Mesenchymal stem cell (in vitro differentiated cells and primary cell): ENCODE results near the gene ARHGEF4.

Experiments
- DNase-seq: peaks from one replicate; pipeline ENCODE4 v3.0.0-alpha.2; 2013
- H2AFZ ChIP-seq: one replicate; pipeline ENCODE4 v1.6.1; 2013; ENCODE audit warnings: low read depth, mild to moderate bottlenecking, control low read depth, inconsistent platforms, low read length, moderate library complexity
- H2AK5ac ChIP-seq: 2 replicates; pipeline ENCODE4 v1.6.1; 2013; ENCODE audit warnings: low read length, moderate library complexity, mild to moderate bottlenecking, inconsistent platforms; ENCODE audit not compliant: severe bottlenecking
- H2BK120ac ChIP-seq: one replicate; pipeline ENCODE4 v1.6.1; 2013; ENCODE audit warnings: low read depth, mild to moderate bottlenecking, inconsistent platforms, low read length, moderate library complexity
- H2BK12ac ChIP-seq, 2 experiments: one replicate each; pipeline ENCODE4 v1.6.1; 2013; ENCODE audit warnings: inconsistent platforms in 2 of 2, low read length in 2 of 2, mild to moderate bottlenecking in 2 of 2, moderate library complexity in 2 of 2, control low read depth in 1 of 2
- H2BK15ac ChIP-seq: one replicate; pipeline ENCODE4 v1.6.1; 2013; ENCODE audit warnings: mild to moderate bottlenecking, low read depth, inconsistent platforms; ENCODE audit not compliant: poor library complexity, severe bottlenecking
- H2BK5ac ChIP-seq: 2 replicates; pipeline ENCODE4 v1.6.1; 2013; ENCODE audit warnings: low read depth, mild to moderate bottlenecking, low read length, control low read depth, inconsistent platforms; ENCODE audit not compliant: poor library complexity, severe bottlenecking
- H3K14ac ChIP-seq, 2 experiments: one replicate each; pipeline ENCODE4 v1.6.1; 2013; ENCODE audit warnings: inconsistent platforms in 2 of 2, low read length in 2 of 2, control low read depth in 1 of 2, mild to moderate bottlenecking in 1 of 2, moderate library complexity in 1 of 2
- H3K18ac ChIP-seq, 2 experiments: one replicate each; pipeline ENCODE4 v1.6.1; 2013; ENCODE audit warnings: inconsistent platforms in 2 of 2, low read length in 2 of 2, control low read depth in 1 of 2, low read depth in 1 of 2, mild to moderate bottlenecking in 1 of 2
- H3K23ac ChIP-seq, 2 experiments: one replicate each; pipeline ENCODE4 v1.6.1; 2013; ENCODE audit warnings: inconsistent platforms in 2 of 2, low read length in 2 of 2, mild to moderate bottlenecking in 2 of 2, moderate library complexity in 2 of 2, control low read depth in 1 of 2
- H3K27ac ChIP-seq: 2 replicates; pipeline ENCODE4 v1.5.1; 2013; ENCODE audit warnings: mild to moderate bottlenecking, moderate library complexity, low read length, control low read depth, inconsistent platforms; ENCODE audit not compliant: poor library complexity, severe bottlenecking
- H3K27me3 ChIP-seq, 2 experiments: 2 replicates each; pipeline versions ENCODE4 v1.6.1 to v1.7.0; 2013; ENCODE audit warnings: low read length in 2 of 2, mild to moderate bottlenecking in 2 of 2, moderate library complexity in 2 of 2, control low read depth in 1 of 2, inconsistent platforms in 1 of 2; ENCODE audit not compliant: control insufficient read depth in 1 of 2, insufficient read depth in 1 of 2
- H3K36me3 ChIP-seq, 2 experiments: 2 replicates each; pipeline versions ENCODE4 v1.6.1 to v1.7.0; 2013; ENCODE audit warnings: low read length in 2 of 2, control low read depth in 1 of 2, inconsistent platforms in 1 of 2, low read depth in 1 of 2, mild to moderate bottlenecking in 1 of 2; ENCODE audit not compliant: insufficient read depth in 2 of 2, control insufficient read depth in 1 of 2
- H3K4ac ChIP-seq, 2 experiments: one replicate each; pipeline ENCODE4 v1.6.1; 2013; ENCODE audit warnings: inconsistent platforms in 2 of 2, low read length in 2 of 2, mild to moderate bottlenecking in 2 of 2, moderate library complexity in 2 of 2, control low read depth in 1 of 2, low read depth in 1 of 2
- H3K4me1 ChIP-seq: 2 replicates; pipeline ENCODE4 v1.6.1; 2013; ENCODE audit warnings: low read depth, low read length, control low read depth; ENCODE audit not compliant: control insufficient read depth, insufficient read depth
- H3K4me2 ChIP-seq: 2 replicates; pipeline ENCODE4 v1.6.1; 2013; ENCODE audit warnings: low read length, mild to moderate bottlenecking, inconsistent platforms; ENCODE audit not compliant: poor library complexity, severe bottlenecking
- H3K4me3 ChIP-seq, 2 experiments: 2 replicates each; pipeline versions ENCODE4 v1.5.1 to v1.7.0; 2013; ENCODE audit warnings: low read length in 2 of 2, mild to moderate bottlenecking in 2 of 2, control low read depth in 1 of 2, low read depth in 1 of 2; ENCODE audit not compliant: insufficient read depth in 1 of 2
- H3K79me1 ChIP-seq: replicated peaks from 2 replicates; pipeline ENCODE4 v1.6.1; 2013; ENCODE audit warnings: mild to moderate bottlenecking, control low read depth, low read length, inconsistent platforms; ENCODE audit not compliant: poor library complexity, severe bottlenecking
- H3K9ac ChIP-seq: 2 replicates; pipeline ENCODE4 v1.7.0; 2013; ENCODE audit warnings: mild to moderate bottlenecking, low read length, moderate library complexity
- H3K9me3 ChIP-seq: 2 replicates; pipeline ENCODE4 v1.7.0; 2013; ENCODE audit warnings: mild to moderate bottlenecking, low read length; ENCODE audit not compliant: control insufficient read depth
- H4K8ac ChIP-seq: one replicate; pipeline ENCODE4 v1.6.1; 2013; ENCODE audit warnings: inconsistent platforms, mild to moderate bottlenecking, low read length, moderate library complexity
- H4K91ac ChIP-seq: one replicate; pipeline ENCODE4 v1.6.1; 2013; ENCODE audit warnings: mild to moderate bottlenecking, low read length, inconsistent platforms
- WGBS: methylation state at CpG from one replicate; pipeline ENCODE4 v1.1.7; 2013; ENCODE audit warnings: mixed read lengths; 5-methylcytosine and 5-hydroxymethylcytosine counted together

The ARHGEF4 gene

GRCh38 chr2:131039101-131039440 lies 202.4 kb downstream of the ARHGEF4 start:
- Histone ChIP-seq H2BK120ac (no peak overlapping the region), H3K27ac (no peak overlapping the region), H4K91ac (no peak overlapping the region), H3K18ac (no peak overlapping the region), H3K36me3 (peaks cover 5 to 26% of the 10 kb centered on the region in 2 experiments), H2AK5ac (no peak overlapping the region), H3K4me3 (no peak overlapping the region), H3K27me3 (peaks cover under 1 to 38% of the 10 kb centered on the region in 2 experiments), H3K9ac (no peak overlapping the region), H2BK15ac (no peak overlapping the region), H2BK5ac (no peak overlapping the region), H3K4me2 (no peak overlapping the region), H3K79me1 (no peaks in the 10 kb centered on the region), H3K14ac (no peak overlapping the region), H3K4ac (no peak overlapping the region), H3K4me1 (peaks cover 20% of the 10 kb centered on the region), H3K23ac (no peak overlapping the region), H2AFZ (no peak overlapping the region), H2BK12ac (no peak overlapping the region), H4K8ac (no peak overlapping the region), H3K9me3 (no peaks in the 10 kb centered on the region)
- WGBS: 92% methylated on average over 9 of the region's 9 CpGs
- DNase-seq: no peak

GRCh38 chr2:131039535-131039907 lies 202.8 kb downstream of the ARHGEF4 start:
- no peak overlapping the region for H2AK5ac ChIP-seq
- H2BK12ac ChIP-seq: no peak overlapping the region
- WGBS: 95% methylated on average over 23 of the region's 23 CpGs
- no peak overlapping the region for H2AFZ ChIP-seq
- H3K27me3 ChIP-seq: peaks cover 0 to 34% of the 10 kb centered on the region in 2 experiments
- no peak overlapping the region for H3K4me3 ChIP-seq
- no peaks in the 10 kb centered on the region for H3K79me1 ChIP-seq
- H3K4me1 ChIP-seq: peaks cover 17% of the 10 kb centered on the region
- H3K14ac ChIP-seq: no peak overlapping the region
- no peak overlapping the region for H3K27ac ChIP-seq
- H2BK15ac ChIP-seq: no peak overlapping the region
- H2BK120ac ChIP-seq: no peak overlapping the region
- no peak overlapping the region for H4K91ac ChIP-seq
- H2BK5ac ChIP-seq: no peak overlapping the region
- H3K4me2 ChIP-seq: no peak overlapping the region
- no peak for DNase-seq
- no peak overlapping the region for H3K9ac ChIP-seq
- no peak overlapping the region for H4K8ac ChIP-seq
- no peak overlapping the region for H3K23ac ChIP-seq
- H3K36me3 ChIP-seq: peaks cover 5 to 30% of the 10 kb centered on the region in 2 experiments
- H3K18ac ChIP-seq: no peak overlapping the region
- no peak overlapping the region for H3K4ac ChIP-seq
- no peaks in the 10 kb centered on the region for H3K9me3 ChIP-seq

- Histone ChIP-seq H3K36me3 (peaks cover 5 to 36% of the 10 kb centered on the region in 2 experiments), H3K27ac (no peak overlapping the region), H2AK5ac (no peak overlapping the region), H3K18ac (no peak overlapping the region), H2BK120ac (no peak overlapping the region), H3K4me1 (peaks cover 15% of the 10 kb centered on the region), H3K23ac (no peak overlapping the region), H3K9ac (no peak overlapping the region), H2BK12ac (no peak overlapping the region), H3K27me3 (peaks cover 0 to 34% of the 10 kb centered on the region in 2 experiments), H2BK5ac (no peak overlapping the region), H3K79me1 (no peaks in the 10 kb centered on the region), H2AFZ (no peak overlapping the region), H2BK15ac (no peak overlapping the region), H3K14ac (no peak overlapping the region), H4K8ac (no peak overlapping the region), H3K9me3 (no peaks in the 10 kb centered on the region), H3K4ac (no peak overlapping the region), H3K4me3 (no peak overlapping the region), H4K91ac (no peak overlapping the region), H3K4me2 (no peak overlapping the region)
- 98% methylated on average over 75 of the region's 75 CpGs for WGBS
- no peak for DNase-seq
Measured at GRCh38 chr2:131039908-131040660, 203.4 kb downstream of the ARHGEF4 start.

- Histone ChIP-seq H2BK15ac (no peak overlapping the region), H2AK5ac (no peak overlapping the region), H3K4me3 (no peak overlapping the region), H3K9me3 (no peaks in the 10 kb centered on the region), H2BK5ac (no peak overlapping the region), H3K27ac (no peak overlapping the region), H3K14ac (no peak overlapping the region), H3K27me3 (peaks cover 0 to 27% of the 10 kb centered on the region in 2 experiments), H3K4me1 (peaks cover 9% of the 10 kb centered on the region), H2BK120ac (no peak overlapping the region), H2AFZ (no peak overlapping the region), H3K79me1 (peaks cover under 1% of the 10 kb centered on the region), H2BK12ac (no peak overlapping the region), H3K4me2 (no peak overlapping the region), H3K9ac (no peak overlapping the region), H3K23ac (no peak overlapping the region), H4K91ac (no peak overlapping the region), H3K4ac (no peak overlapping the region), H3K18ac (no peak overlapping the region), H3K36me3 (peaks cover 5 to 44% of the 10 kb centered on the region in 2 experiments), H4K8ac (no peak overlapping the region)
- DNase-seq: no peak
- 88% methylated on average over 23 of the region's 23 CpGs for WGBS
Measured at GRCh38 chr2:131040661-131041401, 204.1 kb downstream of the ARHGEF4 start.
